Large intestine (tissue), 3 donors: ENCODE results near the gene TTBK2. TPM values are rescaled to one million over a fixed set of nuclear protein-coding genes. Genes with fewer than 3 reads are reported as not detected.

ENCODE experiments used
- DNase-seq, 2 donors: peaks; one replicate each; pipeline versions ENCODE4 v3.0.0 to v3.0.0-alpha.2; 2013
- H3K27ac ChIP-seq: one replicate; pipeline ENCODE4 v1.5.1; 2013; ENCODE audit warnings: low read length
- H3K27me3 ChIP-seq: 2 replicates; pipeline ENCODE4 v1.6.1; 2013; ENCODE audit warnings: low read length; ENCODE audit not compliant: control insufficient read depth, insufficient read depth
- H3K36me3 ChIP-seq: 2 replicates; pipeline ENCODE4 v1.6.1; 2013; ENCODE audit warnings: low read length; ENCODE audit not compliant: control insufficient read depth, insufficient read depth
- H3K4me1 ChIP-seq: one replicate; pipeline ENCODE4 v1.6.1; 2013; ENCODE audit warnings: low read length; ENCODE audit not compliant: control insufficient read depth, insufficient read depth
- H3K4me3 ChIP-seq: one replicate; pipeline ENCODE4 v1.5.1; 2013; ENCODE audit warnings: low read length
- H3K9me3 ChIP-seq: one replicate; pipeline ENCODE4 v1.6.1; 2013; ENCODE audit warnings: mild to moderate bottlenecking, low read depth, low read length, moderate library complexity; ENCODE audit not compliant: control insufficient read depth
- WGBS: methylation state at CpG from one replicate; pipeline ENCODE4 v1.1.5; 2013; ENCODE audit warnings: low lambda C conversion rate; ENCODE audit not compliant: insufficient coverage; 5-methylcytosine and 5-hydroxymethylcytosine counted together
- polyA plus RNA-seq: library from polyadenylated mRNA; unstranded; fragments of 120-200 nt; gene quantifications from one replicate; pipeline ENCODE4 v1.2.1, GENCODE V29; 2013

TTBK2 gene
- polyA plus RNA-seq, 1 donor = 7.2 TPM

DNA sequence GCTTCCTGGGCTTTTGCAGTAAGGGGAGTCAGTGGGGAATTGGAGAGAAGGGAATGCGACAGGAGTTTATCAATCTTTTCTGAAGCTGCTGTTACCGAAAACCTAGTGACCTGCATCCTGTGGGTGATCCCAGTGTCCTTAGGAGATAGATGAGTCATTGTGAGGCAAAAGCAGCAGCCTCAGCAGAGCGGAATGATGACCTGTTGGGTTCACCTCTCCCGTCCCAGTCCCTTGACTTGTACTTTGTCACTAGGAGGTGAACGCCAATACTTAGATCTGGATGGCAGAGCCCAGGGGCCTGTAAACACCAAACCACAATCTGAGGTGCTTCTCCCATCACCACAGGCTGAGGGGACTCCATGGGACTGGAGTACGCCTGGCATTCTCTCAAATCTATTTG is 201.5 kb downstream of the TTBK2 start:
- no CpG with 5 or more reads among the region's 6 CpGs for WGBS
- peaks cover 55% of the 10 kb centered on the region for H3K36me3 ChIP-seq
- H3K27ac ChIP-seq = no peak overlapping the region

DNA sequence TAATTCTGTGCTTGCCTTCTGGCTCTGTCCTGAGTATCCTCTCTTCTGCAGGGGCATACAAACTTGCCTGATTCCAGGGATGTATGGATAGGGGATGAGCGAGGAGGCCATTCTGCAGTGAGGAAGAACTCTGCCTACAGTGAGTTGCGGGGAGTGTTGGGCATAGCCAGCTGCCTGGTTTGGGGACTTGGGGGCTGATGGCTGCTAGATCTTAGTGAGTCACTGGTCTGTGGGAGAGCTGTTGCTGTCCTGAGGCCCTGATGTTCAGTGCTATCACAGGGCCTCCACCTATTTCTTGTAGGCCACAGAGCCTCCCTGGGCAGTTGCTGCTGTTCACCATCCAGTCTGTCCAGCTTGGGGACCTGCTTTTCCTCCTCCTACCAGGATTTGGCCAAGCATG is 204.0 kb downstream of the TTBK2 start:
- Histone ChIP-seq H3K27me3 (no peaks in the 10 kb centered on the region), H3K4me1 (no peaks in the 10 kb centered on the region), H3K4me3 (no peak overlapping the region), H3K36me3 (peaks cover 32% of the 10 kb centered on the region), H3K9me3 (no peaks in the 10 kb centered on the region), H3K27ac (no peak overlapping the region)
- no CpG with 5 or more reads among the region's 2 CpGs for WGBS
- DNase-seq = no peak

More for the DNA sequence above, 201.5 kb downstream of the TTBK2 start:
- DNase-seq = no peak
- Histone ChIP-seq H3K27me3 (no peaks in the 10 kb centered on the region), H3K4me3 (no peak overlapping the region), H3K9me3 (no peaks in the 10 kb centered on the region), H3K4me1 (no peaks in the 10 kb centered on the region)

DNA sequence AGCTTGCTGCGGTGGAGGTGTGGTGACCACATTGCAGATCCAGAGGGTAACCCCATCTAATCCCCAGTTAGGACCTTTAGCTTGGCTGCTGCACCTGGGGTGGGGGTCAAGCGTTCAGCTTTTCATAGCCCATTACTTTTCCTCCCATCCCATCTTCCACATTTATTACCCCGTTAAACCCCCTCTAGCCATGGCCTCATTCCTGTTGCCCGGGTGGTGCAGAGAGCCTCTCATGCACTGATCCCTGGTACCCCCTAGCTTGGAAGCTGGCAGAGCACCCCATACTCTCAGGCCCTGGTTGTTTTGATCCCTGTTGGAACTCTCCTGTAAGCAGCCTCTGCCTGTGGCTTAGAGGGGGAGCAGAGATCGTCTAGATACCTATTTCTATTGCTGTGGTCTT is 204.5 kb downstream of the TTBK2 start:
- no CpG with 5 or more reads among the region's 5 CpGs for WGBS
- no peak overlapping the region for H3K27ac ChIP-seq

DNA sequence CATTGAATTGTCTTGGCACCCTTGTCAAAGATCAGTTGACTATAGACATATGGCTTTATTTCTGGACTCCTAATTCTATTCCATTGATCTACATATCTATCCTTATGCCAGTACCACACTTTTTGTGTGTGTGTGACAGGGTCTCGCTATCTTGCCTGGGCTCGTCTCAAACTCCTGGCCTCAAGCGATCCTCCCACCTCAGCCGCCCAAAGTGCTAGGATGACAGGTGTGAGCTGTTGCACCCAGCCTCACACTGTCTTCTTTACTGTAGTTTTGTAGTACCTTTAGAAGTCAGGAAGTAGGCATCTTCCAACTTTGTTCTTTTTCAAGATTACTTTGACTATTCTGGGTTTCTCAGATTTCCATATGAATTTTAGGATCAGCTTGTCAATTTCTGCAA is 208.0 kb downstream of the TTBK2 start:
- no peak for DNase-seq
- Histone ChIP-seq H3K9me3 (no peaks in the 10 kb centered on the region), H3K4me1 (no peaks in the 10 kb centered on the region), H3K36me3 (peaks cover 3% of the 10 kb centered on the region), H3K27ac (no peak overlapping the region), H3K27me3 (no peaks in the 10 kb centered on the region), H3K4me3 (no peak overlapping the region)
- WGBS = no CpG with 5 or more reads among the region's 4 CpGs

More for the DNA sequence above, 204.5 kb downstream of the TTBK2 start:
- no peak for DNase-seq
- peaks cover 28% of the 10 kb centered on the region for H3K36me3 ChIP-seq
- H3K9me3 ChIP-seq = no peaks in the 10 kb centered on the region
- H3K4me1 ChIP-seq = no peaks in the 10 kb centered on the region
- H3K27me3 ChIP-seq = no peaks in the 10 kb centered on the region
- H3K4me3 ChIP-seq = no peak overlapping the region

DNA sequence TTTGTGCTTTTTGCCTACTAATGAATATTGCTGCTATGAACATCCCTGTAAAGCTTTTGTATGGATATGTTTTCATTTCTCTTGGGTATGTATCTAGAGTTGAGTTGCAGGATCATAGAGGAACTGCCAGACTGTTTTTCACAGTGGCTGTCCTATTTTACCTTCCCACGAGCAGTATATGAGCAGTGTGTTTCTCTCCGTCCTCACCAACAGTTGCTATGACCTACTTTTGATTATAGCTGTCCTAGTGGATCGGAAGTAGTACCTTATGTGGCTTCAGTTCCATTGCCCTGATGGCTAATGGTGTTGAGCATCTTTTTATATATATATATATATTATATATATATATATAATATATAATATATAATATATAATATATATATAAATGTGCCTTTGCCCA is 208.8 kb downstream of the TTBK2 start:
- Histone ChIP-seq H3K4me3 (no peak overlapping the region), H3K36me3 (no peaks in the 10 kb centered on the region), H3K9me3 (no peaks in the 10 kb centered on the region), H3K4me1 (no peaks in the 10 kb centered on the region), H3K27ac (no peak overlapping the region), H3K27me3 (no peaks in the 10 kb centered on the region)
- WGBS = no CpG with 5 or more reads among the region's 3 CpGs
- no peak for DNase-seq

GRCh38 chr15:42710662-42711061 is 209.9 kb downstream of the TTBK2 start:
- DNase-seq = no peak
- H3K36me3 ChIP-seq = no peaks in the 10 kb centered on the region
- H3K4me1 ChIP-seq = no peaks in the 10 kb centered on the region
- no peak overlapping the region for H3K4me3 ChIP-seq
- H3K27ac ChIP-seq = no peak overlapping the region
- no peaks in the 10 kb centered on the region for H3K9me3 ChIP-seq
- no peaks in the 10 kb centered on the region for H3K27me3 ChIP-seq
- no CpG with 5 or more reads among the region's 2 CpGs for WGBS

DNA sequence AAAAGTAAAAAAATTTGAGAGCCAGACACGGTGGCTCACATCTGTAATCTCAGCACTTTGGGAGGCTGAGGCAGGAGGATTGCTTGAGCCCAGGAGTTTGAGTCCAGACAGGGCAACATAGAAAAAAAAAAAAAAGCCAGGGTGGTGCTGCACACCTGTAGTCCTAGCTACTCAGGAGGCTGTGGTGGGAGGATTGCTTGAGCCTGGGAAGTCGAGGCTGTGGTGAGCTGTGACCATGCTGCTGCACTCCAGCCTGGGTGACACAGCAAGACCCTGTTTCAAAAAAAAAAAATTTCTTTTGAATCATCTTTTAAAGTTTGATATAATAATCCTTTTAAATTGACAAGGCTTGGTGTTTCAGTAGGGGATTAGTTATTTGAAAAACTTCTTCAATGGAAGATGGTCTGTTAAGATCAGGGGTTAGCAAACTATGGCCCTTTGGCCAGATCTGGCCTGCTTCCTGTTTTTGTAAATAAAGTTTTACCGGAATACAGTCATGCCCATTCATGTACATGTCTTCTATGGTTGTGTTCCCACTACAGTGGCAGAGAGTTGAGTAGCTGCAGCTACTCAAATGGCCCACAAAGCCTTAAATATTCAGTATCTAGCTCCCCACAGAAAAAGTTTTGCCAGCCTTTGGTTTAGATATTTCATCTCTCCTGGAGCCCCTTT is 212.6 kb downstream of the TTBK2 start:
- H3K27ac ChIP-seq = no peak overlapping the region
- no peaks in the 10 kb centered on the region for H3K4me1 ChIP-seq
- H3K4me3 ChIP-seq = no peak overlapping the region
- H3K36me3 ChIP-seq = no peaks in the 10 kb centered on the region
- no peaks in the 10 kb centered on the region for H3K27me3 ChIP-seq
- 86% methylated on average over 1 of the region's 3 CpGs for WGBS
- H3K9me3 ChIP-seq = no peaks in the 10 kb centered on the region
- no peak for DNase-seq

- DNase-seq = no peak
- Histone ChIP-seq H3K4me1 (no peaks in the 10 kb centered on the region), H3K9me3 (no peaks in the 10 kb centered on the region), H3K27me3 (no peaks in the 10 kb centered on the region), H3K4me3 (no peak overlapping the region), H3K36me3 (no peaks in the 10 kb centered on the region), H3K27ac (no peak overlapping the region)
- 100% methylated on average over 1 of the region's 2 CpGs for WGBS
These were observed 213.5 kb downstream of the TTBK2 start for GRCh38 chr15:42707068-42707467.

DNA sequence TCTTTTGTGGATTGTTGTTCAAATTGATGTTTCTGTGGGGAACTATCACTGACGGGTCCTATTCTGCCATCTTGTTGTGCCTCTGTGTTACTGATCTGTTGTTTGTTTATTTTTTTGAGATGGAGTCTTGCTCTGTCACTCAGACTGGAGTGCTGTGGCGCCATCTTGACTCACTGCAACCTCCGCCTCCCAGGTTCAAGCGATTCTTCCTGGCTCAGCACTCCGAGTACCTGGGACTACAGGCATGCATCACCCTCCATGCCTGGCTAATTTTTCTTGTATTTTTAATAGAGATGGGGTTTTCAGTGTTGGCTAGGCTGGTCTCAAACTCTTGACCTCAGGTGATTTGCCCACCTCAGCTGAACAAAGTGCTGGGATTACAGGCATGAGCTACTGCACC is 215.2 kb downstream of the TTBK2 start:
- no peaks in the 10 kb centered on the region for H3K4me1 ChIP-seq
- no peaks in the 10 kb centered on the region for H3K27me3 ChIP-seq
- H3K27ac ChIP-seq = no peak overlapping the region
- no peak for DNase-seq
- peaks cover 3% of the 10 kb centered on the region for H3K36me3 ChIP-seq
- H3K4me3 ChIP-seq = no peak overlapping the region
- no peaks in the 10 kb centered on the region for H3K9me3 ChIP-seq
- WGBS = no CpG with 5 or more reads among the region's 5 CpGs

- Histone ChIP-seq H3K4me1 (no peaks in the 10 kb centered on the region), H3K27me3 (no peaks in the 10 kb centered on the region), H3K36me3 (peaks cover 3% of the 10 kb centered on the region), H3K27ac (no peak overlapping the region), H3K9me3 (no peaks in the 10 kb centered on the region), H3K4me3 (no peak overlapping the region)
- WGBS = no CpG with 5 or more reads among the region's 4 CpGs
- DNase-seq = peak; percentile 45 to 49
These were observed 216.1 kb downstream of the TTBK2 start for GRCh38 chr15:42704492-42704926.

DNA sequence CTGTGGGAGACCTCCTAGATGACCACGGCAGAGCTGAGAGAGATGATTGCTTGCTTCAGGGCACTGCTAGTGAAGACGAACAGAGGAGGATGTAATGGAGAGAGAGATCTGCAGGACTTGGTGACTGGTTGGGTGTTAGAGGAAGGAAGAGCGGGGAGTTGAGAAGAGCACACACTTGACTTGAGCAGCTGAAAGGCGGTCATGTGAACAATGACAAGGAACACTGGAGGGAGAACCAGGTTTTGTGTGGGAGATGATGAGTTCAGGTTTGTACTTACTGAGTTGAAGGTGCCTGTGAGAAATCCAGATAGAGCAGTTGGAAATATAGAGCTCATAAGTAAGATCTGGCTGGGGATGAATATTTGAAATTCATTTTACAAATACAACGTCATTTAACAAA is 224.0 kb downstream of the TTBK2 start:
- Histone ChIP-seq H3K36me3 (peaks cover 20% of the 10 kb centered on the region), H3K27ac (no peak overlapping the region), H3K27me3 (no peaks in the 10 kb centered on the region), H3K4me3 (no peak overlapping the region), H3K9me3 (no peaks in the 10 kb centered on the region), H3K4me1 (no peaks in the 10 kb centered on the region)
- DNase-seq = no peak
- no CpG with 5 or more reads among the region's 5 CpGs for WGBS
